Measurements from ENCODE around the gene CACNB4.

DNA sequence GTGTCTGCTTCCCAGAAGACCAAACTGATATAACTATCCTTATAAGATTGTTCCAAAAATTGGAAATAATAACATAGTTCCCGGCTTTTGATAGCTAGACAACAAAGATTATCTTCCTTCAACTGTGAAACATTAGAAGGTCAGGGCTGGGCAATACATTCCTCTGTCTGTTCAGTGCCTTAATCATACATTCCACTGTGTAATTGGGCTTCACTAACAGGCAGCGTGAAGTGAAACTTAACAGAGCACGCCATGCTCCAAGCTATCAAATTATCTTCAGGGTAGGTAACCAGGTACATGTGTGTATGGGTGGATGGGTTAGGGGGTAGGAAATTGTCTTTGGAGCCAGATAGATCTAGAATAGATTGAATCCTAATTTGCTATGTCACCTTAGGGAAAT lies 247.1 kb downstream of the CACNB4 start:
- TF ChIP-seq CTCF (conservative IDR thresholded peaks at IDR 0.05 in 1 of 2, IDR thresholded peaks at IDR 0.05 in 1 of 2; ENCODE audit: extremely low read depth in 1 of 2, insufficient read depth in 1 of 2, low read depth in 1 of 2, low read length in 2 of 2) (no peak), EZH2 (IDR thresholded peaks at IDR 0.05; ENCODE audit: borderline replicate concordance, low read length) (no peak)

Data from mammary epithelial cell (primary cell).